ENCODE data around the gene GRB10.

Gene GRB10

DNA sequence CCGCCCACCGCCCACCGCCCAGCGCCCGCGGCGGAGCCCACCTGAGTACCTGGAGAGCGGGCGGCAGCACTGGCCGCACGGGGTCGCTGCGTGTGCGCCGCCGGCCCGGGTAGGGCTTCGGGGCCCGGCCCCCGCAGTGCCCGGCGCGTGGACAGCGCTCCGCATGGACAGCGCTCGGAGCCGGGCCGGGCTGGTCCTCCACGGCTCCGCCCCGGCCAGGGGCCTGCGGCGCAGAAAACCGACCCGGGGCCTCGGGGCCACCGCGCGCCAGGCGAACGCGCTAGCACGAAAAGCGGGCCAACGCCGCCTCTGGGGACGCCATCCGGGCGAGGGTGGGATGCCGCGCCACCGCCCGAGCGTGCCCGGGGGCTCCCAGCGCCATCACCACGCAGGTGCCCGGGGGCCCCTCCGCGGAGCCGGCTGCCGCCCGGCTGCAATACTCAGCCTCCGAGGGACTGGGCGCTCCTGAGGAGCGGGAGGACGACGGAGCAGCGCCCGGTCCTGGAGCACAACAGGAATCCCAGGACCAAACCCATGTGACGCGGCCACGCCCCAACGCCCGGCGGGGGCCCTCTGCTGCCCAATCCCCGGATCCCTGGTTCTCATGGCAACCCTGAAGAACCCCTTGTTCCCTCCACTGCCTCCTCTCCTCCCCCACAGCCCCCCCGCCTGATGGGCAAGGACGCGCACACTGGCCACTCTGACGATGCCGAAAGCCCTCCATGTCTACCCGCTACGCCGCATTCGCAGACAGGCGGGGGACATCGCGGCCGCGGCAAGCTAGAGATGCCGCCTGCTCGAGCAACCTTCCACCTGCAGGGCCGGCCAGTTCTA is at the start of gene GRB10:
Gene GRB10, minus strand, starts transcription at position 522 of the 834 bp plus-strand sequence. CDS start 50,574 bp downstream, outside the sequence.
- no peak for DNase-seq

DNA sequence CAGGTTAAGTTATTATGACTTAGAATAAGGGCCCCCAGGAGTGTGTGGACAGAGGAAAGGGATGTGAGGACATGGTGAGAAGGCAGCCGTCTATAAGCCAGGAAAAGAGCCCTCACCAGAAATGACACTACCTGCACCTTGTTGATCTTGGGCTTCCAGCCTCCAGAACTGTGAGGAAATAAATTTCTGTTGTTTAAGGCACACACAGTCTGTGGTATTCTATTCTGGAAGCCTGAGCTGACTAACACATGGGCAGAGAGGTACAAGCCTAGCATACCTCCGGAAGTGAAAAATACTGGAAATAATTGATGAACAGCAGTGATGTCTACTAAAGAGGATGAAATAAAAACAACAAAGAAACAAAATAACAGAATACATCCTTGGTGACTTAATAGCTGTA is 46.1 kb upstream of the GRB10 start:
- no peak for DNase-seq

DNA sequence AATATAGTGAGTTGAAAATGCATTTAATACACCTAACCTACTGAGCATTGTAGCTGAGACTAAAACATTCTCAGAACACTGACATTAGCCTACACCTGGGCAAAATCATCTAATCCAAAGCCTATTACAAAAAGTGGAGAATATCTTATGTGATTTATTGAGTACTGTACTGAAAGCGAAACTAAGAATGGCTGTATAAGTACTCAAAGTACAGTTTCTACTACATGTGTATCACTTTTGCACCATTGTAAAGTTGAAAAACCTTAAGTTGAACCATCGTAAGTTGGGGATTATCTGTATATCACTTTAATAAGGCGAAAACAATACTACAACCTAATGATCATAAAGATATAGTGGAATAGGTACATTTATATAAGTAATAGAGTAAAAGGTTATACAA is 45.4 kb upstream of the GRB10 start:
- no peak for DNase-seq

DNA sequence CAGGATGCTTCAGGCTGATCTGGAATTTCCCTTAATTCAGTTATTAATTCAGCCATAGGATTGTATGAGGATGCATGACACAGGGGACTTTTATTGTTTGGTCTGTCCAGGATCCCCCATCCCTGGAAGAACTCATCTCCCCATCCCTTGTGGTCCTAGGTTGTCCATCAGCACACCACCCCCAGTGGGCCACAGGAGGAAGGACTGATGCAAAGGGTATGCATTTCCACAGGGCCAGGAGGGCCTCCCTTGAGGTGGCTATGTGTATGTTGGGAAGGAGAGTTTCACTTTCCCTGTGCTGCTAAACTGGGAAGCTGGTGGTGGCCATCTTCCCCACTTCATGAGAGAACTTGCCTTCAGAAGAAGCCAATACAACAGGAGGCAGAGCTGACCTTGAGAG is 44.6 kb upstream of the GRB10 start:
- DNase-seq, result no peak

DNA sequence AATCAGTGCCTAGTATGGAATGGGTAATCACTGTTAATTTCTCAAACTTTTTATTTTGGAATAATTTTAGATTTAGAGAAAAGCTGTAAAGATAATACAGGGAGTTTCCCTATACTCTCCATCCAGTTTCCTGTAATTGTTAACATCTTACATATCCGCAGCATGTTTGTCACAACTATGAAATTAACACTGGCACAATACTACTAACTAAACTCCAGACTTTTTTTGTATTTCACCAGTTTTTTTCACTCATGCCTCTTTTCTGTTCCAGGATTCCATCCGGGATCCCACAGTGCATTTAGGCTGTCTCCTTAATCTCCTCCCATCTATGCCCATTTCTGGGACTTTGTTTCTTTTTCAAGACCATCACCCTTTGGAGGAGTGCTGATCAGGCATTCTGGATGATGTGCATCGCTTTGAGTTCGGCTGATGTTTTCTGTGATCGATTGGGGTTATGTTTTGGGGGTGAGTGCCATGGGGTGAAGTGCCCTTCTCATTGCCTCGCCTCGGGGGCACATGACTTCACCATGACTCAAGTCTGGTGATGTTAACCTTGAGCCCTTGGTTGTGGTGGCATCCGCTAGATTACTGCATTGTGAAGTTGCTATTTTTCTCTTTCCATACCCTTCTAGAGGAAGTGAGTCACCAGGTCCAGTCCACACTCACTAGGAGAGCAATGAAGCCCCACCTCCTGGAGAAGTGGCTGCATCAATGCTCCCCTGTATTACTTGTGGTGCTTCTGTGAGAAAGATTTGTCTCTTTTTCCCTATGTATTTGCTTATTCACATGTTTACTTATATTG is 43.9 kb upstream of the GRB10 start:
- DNase-seq, result no peak

DNA sequence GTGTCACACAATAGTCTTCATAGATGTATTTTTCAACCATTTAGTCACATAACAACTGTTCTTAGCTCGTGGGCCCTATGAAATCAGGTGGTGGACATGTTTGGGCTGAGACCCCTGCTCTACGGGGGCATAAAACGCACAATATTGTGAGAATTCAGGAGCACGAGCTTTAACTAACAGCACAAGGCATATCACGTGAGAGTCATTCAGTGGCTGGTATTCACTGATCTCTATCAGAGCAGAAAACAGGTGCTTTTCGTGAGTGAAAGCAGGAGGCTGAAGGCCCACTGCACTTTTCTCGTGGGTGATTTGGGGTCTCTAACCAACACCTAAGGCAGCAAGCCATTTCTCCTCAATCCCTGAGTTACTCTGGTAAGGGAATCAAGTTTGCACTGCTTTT is 42.8 kb upstream of the GRB10 start:
- DNase-seq, result no peak

DNA sequence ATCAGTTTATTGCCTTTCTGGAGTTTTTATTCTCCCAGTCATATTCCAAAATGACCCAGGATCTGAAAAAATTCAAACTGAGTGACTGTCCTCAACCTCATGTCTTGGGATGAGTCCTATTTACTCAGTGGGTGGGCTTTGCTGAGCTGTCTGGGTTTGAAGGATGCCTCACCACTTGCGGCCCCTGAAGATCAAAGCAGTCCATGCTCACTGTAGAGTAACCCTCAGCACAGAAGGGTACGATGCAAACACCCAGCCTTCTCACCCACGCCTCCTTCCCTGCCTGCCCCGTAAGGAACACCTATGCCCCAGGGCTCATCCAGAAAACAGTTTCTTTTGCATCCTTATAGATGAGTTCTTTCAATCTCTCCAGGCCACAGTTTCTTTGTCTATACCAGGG is 42.2 kb upstream of the GRB10 start:
- no peak for DNase-seq

DNA sequence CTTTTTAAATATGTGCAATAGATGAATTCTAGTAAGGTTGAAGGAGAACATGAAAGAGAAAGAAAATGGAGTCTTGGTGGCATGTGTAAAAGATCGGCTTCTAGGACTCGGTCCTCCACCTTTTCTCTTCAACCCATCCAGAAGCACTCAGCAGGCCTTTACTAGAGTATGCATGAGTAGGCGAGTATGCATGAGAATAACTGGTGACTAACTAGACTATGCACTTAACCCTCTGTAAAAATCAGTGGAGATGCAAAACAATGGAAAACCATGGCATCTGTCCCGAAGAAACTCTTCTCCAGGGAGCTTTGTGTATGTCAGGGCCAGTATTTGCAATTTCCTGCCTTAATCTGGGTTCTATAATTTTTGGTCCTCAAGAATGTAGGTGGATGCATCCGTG is 40.0 kb upstream of the GRB10 start:
- DNase-seq, result no peak

DNA sequence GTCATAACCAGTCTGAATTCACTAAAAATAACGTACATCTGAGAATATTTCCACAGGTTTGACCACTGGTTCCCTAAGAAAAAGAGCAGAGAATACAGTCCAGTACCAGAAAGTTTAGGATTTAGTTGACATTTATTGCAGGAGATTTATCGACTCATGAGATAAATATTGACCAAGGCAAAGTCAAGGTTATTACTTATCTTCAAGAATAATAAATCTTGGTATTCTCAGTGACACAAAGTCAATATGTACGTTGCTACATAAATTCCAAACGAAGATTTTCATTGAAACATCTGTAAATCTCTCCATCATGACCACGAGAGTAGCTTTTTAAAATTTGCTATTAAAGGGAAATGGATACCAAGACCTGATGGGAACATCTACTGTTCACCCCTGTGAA is 39.4 kb upstream of the GRB10 start:
- no peak for DNase-seq

DNA sequence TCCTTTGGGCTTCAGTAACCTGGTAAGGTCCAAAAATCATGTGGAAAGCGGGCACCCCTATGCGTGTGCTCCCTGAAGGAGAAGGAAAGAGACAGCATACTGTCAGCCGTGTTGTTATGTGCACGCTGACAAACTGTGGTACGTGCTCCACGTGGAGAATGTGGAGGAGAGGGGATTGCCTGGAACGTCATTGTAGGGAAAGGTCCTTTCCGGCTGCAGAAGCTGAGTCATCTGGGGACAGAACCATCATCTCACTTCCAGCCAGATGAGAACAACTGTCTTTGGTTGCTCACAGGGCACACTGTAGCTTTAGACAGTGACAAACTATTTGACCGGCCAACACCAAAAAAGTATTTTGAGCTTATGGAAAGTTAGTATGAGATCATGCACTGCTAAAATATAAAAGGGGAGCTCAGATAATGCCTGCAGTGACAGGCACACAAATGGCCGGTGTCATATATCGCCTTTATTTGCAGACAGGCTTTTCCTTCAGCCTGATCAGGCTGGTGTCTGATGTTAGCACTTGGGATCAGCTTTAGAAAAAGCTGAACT is 38.8 kb upstream of the GRB10 start:
- no peak for DNase-seq

DNA sequence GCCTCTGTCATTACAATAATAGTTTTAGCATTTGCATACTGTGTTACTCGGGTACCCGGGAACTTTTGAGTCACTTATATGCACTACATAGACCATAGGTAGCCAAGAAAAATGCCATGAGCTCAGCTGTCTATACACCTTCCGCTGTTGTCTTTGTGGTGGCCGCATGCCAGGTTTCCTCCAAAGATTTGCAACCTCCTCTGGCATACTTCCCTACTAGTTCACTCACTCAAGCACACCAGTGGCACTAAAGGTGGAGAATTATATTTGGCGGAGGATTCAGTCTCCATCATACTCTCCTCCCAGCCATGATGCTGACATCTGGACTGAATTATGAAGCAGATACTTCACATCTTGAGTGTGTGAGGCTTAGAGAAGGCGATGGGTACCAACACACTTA is 35.6 kb upstream of the GRB10 start:
- no peak for DNase-seq

DNA sequence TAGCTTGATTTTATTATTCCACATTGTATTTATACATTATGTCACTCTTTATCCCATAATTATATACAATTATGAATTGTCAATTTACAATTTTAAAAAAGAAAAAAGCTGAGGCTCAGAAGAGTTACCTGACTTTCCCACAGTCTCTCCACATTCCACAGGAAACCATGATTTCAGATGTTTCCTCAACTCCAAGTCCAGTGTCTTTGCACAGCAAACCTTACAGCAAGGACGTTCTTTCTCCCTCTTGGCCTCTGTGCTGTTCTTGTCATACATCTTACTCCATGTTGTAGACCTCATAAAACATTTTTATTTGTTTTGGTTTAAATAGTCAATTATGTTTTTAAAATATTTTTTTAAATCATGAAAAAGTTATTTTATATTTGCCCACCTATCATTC is 34.9 kb upstream of the GRB10 start:
- no peak for DNase-seq

DNA sequence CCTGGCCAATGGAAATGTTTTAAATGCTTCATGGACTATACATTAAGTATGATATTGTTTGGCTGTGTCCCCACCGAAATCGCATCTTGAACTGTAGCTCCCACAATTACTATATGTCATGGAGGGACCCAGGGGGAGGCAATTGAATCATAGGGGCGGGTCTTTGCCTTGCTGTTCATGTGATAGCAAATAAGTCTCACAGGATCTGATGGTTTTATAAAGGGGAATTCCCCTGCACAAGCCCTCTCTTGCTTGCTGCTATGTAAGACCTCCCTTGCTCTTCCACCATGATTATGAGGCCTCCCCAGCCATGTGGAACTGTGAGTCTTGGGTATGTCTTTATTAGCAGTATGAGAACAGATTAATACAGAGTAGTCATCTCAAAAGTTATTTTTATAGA is 32.4 kb upstream of the GRB10 start:
- DNase-seq, result no peak

DNA sequence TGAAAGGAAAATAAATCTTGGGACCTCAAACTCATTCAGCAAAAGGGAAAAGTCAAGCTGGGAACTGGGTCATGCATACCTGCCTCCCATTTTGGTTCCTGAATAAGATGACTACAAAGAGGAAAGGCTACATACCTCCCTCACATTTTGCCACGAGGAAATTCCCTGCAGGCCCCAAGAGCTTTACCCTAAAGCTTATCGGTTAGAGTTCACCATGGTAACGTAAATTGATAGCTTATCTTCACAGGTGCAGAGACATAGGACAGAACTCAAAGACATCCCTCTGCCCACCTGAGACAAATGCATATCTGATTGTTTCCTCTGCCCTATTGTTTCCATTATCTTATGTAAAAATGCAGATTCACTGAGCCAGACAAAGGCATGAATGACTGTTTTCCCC is 31.5 kb upstream of the GRB10 start:
- DNase-seq, result no peak

DNA sequence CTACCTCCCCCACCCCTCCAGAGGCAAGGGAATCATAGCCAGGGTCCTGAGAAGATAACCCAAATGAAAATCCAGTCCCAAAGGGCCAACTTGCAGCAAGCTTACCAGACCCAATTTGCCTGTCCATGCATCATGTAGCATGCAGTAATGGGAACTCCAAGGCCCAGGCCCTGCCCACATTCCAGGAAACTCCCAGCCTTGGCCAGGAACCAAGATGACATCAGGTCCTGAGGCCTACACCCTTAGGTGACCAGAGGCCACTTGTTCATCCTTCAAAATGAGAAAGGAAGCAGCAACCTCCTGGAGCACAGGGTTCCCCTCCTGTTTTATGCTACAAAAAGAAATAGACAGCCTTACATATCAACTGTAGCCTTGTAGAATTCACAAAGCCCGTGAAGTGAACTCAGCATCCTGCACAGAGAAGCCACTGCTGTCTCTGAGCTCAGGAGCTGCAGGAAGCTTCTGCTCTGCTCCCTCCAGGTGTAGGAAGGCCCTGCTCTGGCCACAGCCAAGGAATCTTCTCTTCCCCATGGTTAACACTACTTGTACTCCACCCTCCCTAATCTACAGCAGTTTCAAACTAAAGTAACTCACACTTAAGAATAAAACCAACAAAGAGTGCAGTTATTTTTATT is 30.3 kb upstream of the GRB10 start:
- no peak for DNase-seq

DNA sequence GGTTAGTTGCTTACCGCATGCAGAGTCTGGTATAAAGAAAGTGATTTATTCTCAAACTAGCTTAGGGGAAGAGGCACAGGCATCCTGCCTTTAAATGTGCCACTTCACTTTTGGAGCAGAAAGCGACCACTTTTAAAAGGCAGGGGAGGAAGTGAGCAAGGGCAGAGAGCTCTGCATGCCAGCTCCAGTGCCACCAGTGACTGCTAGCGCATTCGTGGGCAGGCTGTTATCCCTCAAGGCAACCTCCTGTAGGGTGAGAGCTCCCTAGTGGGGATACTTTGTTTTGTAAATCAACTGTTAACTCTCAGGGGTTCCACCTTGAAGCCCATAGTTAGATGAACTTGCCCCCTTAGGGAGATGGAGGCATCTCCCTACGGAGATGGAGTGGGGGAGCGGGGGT is 29.4 kb upstream of the GRB10 start:
- no peak for DNase-seq

DNA sequence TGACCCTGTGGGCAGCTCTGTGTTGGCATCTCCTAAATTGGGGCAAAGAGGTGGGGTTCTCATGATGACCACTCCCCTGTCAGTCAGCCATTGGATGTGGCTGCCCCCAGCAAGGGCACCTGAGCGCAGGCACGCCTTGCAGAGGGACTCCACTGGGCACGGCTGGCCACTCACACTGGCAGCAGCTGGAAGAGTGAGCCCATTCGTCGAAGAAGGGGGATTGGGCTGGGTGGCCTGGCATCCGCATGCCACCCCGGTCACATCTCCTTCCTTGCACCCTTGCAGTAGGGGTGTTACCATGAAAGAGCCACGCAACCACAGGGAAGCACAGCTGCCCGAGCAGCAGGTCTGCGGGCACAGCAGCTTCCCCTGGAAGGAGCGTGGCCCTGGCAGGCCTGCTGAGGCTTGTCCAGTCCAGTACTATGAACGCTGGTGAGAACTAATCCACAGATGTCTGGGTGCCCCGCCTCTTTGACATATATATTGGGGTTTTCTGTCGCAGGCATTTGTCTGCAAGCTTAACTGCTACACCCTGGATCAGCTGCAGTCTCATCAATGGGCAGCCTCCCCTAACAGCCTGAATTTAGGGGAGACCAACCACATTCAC is 25.7 kb upstream of the GRB10 start:
- no peak for DNase-seq

DNA sequence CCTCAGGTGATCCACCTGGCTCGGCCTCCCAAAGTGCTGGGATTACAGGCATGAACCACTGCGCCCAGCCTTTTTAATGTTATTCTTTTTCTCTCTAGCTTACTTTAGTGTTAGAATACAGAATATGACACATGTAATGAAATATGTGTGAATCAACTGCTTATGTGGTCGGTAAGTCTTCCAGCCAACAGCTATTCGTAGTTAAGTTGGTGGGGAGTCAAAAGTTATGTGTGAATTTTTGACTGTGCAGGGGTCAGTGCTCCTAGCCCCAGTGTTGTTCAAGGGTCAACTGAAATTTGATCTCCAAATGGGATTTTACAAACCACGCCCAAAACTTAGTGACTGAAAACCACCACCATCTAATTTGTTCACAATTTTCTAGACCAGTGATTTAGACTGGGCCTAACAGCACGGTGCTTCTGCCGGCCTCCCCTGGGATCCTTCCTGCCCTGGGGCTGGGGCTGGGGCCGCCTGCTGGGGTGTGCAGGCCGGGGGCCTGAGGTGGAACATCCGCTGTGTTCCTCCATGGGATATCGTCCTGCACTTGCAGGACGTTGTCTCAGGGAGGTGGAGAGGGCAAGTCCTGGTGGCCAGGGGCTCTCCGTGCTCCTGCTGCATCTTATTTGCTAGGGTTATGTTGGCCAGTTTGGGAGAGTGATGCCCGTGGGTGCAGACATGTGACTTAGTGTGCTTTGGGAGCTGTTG is 24.5 kb upstream of the GRB10 start:
- no peak for DNase-seq

DNA sequence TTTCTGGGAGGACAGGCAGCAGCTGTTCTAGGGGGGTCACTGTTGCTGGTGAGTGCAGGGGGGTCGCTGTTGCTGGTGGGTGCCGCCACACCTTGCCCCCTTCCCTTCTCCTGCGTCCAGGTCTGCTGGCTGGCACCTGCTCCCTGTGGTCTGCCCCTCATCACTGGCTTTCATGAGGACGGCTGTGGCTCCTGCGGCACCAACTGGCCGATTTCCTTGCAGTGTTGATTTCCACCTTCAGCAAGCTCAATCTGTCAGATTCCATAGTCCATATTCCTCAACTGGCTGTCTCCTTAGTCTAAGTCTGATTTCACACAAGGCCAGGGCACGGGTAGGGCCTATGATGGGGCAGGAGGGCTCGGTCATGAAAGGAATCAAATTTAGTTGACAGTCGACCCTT is 23.4 kb upstream of the GRB10 start:
- no peak for DNase-seq

DNA sequence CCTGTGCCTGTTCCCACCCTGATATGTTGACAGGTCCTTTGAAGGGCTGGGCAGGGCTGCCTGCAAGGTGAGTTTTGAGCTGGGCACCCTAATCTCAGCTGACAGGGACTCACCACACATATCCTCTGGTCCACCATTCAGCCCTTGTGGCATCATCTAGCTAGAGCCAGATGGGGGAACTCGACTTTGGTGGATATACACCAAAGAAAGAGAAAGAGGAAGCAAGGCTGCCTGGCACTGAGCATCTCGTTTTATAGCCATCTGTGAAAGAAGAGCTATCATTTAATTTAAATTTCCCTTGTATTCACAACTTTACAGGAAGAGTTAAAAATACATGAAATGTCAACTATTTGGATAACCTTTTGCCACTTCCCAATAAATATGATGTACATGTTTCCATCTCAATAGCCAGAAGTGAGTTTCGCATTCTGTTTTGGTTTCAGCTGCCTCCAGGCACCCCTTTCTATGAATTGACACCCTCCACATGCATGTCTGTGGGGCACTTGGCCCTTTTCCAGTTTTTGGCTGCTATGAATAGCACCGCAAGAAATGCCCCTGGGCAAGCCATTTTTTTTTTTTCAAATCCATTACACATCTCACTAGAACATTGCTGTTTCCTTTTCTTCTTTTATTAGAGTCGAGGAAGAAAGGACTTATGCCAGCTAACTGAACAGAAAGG is 22.9 kb upstream of the GRB10 start:
- DNase-seq, result no peak

DNA sequence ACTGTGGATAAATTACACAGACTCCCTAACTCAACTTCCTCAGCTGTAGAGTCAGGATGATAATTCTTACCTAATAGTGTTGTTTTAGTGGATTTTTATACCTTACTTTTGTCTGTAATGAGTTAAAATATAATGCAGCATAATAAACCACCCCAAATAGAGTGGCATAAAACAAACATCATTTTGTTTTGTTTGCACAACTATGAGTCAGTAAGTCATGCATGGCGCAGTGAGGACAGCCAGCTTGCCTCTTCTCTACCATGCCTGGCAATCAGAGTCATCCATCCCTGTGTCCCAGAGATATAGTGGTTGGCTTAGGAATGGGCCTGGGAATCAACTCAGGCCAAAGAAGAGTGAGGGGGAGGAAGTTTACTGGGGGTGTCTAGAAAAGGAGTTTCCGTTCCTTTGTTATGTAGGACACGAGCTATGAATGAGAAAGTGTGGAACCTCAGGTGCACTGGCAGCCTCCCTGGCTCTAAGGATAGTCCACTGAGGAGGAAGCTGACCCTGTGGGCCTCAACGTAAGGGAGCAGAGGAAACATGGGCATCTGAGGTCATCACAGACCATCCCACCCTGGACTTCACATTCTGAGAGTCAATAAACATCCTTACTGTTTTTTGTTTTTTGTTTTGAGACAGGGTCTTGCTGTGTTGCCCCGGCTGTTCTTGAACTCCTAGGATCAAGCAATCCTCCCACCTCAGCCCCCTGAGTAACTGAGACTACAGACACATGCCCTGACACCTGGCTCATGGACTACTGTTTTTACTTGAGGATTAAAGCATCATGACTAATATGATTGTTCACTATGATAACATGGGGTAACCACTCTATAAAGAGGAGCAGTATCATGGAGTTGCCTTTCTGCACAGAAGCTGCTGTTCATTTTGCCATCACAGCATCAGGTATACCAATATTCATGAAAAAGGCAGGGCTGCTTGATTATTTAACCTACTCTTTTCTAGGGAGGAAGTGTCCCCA is 21.0 kb upstream of the GRB10 start:
- no peak for DNase-seq
